ENCODE measurements around the gene MID1.

MID1 gene, protein sequence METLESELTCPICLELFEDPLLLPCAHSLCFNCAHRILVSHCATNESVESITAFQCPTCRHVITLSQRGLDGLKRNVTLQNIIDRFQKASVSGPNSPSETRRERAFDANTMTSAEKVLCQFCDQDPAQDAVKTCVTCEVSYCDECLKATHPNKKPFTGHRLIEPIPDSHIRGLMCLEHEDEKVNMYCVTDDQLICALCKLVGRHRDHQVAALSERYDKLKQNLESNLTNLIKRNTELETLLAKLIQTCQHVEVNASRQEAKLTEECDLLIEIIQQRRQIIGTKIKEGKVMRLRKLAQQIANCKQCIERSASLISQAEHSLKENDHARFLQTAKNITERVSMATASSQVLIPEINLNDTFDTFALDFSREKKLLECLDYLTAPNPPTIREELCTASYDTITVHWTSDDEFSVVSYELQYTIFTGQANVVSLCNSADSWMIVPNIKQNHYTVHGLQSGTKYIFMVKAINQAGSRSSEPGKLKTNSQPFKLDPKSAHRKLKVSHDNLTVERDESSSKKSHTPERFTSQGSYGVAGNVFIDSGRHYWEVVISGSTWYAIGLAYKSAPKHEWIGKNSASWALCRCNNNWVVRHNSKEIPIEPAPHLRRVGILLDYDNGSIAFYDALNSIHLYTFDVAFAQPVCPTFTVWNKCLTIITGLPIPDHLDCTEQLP

GRCh38 chrX:10620121-10620699 is at the start of gene MID1:
Gene MID1 (minus strand): TSS chrX:10620585. CDS start chrX:10567547, 53,038 bp downstream.
- DNase-seq = no peak

- no peak for DNase-seq
Observed at GRCh38 chrX:10667143-10667542, 46.8 kb upstream of the MID1 start.

GRCh38 chrX:10666102-10666501 is 45.7 kb upstream of the MID1 start:
- DNase-seq = no peak

GRCh38 chrX:10665681-10666080 is 45.3 kb upstream of the MID1 start:
- DNase-seq = no peak

DNA sequence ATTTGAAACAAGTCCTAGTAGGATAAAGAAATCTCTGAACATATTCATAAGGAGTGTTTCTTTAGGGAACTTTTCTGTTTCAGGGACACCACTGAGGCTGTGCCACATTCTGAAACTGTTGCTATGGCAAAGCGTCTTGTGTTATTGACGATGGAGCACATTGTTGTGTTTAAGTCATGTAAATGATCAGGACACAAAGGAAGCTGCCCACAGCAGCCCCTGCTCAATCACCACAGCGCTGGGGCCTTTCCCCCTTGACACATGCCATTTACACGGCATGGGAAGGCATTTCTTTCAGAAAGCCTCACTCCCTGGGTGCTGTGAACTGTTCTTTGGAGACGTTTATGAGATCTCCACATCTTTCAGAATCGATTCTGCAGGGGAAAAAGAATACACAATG is 39.8 kb upstream of the MID1 start:
- DNase-seq = no peak

- DNase-seq = no peak
Observed at GRCh38 chrX:10656214-10656613, 35.8 kb upstream of the MID1 start.

DNA sequence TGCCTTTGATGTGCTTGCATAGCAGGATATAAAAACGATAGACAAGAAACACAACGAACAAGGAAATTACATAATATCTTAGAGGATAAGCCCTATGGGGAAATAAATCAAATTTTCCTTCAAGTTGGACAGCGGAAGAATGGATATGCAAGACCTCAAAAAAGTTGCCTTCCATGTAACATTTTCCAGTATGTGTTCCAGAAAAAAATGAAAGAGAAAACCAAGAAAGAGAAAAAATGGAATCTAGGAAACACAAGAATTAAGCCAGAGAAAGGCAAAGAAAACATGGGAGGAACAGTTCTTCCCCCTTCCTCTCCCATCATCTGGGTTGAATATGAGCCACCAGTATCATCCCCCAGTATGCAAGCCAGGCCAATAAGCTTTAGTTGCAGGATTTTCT is 34.6 kb upstream of the MID1 start:
- DNase-seq = no peak

GRCh38 chrX:10653302-10653701 is 32.9 kb upstream of the MID1 start:
- no peak for DNase-seq

DNA sequence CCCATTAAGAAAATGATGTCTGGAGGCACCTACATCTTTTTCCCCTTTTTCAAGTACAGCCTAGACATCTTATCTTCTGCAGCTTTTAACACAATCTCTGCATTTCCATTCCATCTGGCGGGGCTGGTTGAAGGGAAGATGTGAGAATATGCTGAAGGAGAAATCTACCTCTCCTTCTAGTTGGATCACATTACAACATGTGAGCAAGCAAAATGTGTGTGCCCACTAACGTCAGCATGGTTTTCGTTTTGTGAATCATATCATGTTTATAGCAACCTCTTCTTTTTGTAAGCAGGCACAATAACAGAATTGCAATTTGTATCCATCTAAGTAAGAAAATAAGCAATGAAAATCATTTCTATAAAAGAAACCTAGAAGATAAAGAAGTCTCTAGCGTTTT is 28.9 kb upstream of the MID1 start:
- DNase-seq = no peak

- no peak for DNase-seq
Observed at GRCh38 chrX:10648614-10649013, 28.2 kb upstream of the MID1 start.

DNA sequence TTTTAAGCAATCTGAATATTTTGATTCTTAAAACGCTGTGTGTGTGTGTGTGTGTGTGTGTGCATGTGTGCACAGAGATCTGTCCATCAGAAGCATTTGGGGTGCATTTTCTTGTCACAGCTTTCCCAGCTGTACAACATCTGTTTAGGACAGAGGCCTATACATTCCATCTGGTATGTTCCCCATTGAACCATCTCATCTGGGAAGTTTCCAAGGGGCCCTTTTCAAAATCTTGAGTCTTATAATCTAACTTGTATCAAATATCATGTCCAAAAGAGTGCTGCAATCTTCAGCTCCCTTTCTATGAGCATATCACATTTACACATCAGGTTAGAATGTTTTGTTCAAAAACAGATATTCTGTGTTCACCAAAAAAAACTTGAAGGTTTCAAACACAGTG is 16.5 kb upstream of the MID1 start:
- DNase-seq = no peak

DNA sequence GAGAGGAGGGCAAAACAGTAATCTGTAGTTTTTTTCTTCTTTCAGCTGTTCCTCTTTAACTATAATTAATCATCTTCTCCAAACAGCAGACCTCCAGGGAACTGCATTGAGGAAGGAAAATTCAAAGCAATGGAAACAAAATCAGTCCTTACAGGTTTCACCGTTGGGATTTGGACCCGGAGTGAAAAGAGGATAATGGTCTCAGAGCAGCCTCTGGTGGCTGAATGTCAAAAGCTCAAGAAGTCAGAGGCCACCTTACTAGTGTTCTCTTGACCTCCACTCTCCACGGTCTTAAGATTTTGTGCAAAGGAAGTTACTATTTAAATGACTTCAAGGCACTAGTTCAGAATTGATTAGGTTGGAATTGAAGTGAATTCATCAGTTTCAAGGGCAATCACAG is 16.0 kb upstream of the MID1 start:
- DNase-seq = no peak

- DNase-seq = no peak
Observed at GRCh38 chrX:10634392-10635161, 14.2 kb upstream of the MID1 start.

DNA sequence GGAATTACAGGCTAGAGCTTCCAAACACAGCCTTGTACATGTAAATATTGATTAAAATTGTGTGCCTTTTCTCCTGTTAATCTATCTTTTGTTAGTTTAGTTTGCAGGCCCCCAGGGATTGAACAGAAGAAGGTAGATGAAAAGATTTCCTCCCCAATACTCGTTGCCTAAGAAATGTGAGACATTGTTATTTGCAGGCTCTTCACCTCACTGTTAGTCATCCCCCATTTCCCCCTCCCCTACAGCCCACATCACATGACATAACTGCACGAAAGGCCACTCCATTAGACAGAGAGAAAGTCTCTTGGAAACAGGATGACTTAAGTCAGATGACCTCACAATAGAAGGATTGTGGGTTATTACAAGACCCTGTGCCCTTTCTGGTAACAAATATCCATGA is 13.3 kb upstream of the MID1 start:
- DNase-seq = no peak

- no peak for DNase-seq
Observed at GRCh38 chrX:10631416-10632145, 11.2 kb upstream of the MID1 start.

DNA sequence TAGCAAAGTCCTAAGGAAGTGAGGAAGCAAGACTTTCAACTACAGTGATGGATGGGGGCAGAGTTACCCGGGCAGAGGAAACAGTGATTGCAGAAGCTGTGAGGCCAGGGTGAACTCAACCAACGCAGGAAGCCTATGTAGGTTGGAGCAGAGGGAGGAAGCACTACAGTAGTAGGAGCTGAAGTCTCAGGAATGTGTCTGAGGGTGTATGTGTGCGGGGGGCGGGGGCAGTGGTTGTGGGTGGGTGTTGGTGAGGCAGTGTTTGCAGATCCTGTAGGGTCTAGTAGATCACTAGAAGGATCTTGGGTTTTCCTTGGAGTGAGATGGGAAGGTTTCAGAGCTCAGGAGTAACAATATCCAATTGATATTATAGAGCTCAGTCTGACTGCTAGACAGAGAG is 9.9 kb upstream of the MID1 start:
- DNase-seq = no peak

GRCh38 chrX:10629905-10630304 is 9.5 kb upstream of the MID1 start:
- no peak for DNase-seq

DNA sequence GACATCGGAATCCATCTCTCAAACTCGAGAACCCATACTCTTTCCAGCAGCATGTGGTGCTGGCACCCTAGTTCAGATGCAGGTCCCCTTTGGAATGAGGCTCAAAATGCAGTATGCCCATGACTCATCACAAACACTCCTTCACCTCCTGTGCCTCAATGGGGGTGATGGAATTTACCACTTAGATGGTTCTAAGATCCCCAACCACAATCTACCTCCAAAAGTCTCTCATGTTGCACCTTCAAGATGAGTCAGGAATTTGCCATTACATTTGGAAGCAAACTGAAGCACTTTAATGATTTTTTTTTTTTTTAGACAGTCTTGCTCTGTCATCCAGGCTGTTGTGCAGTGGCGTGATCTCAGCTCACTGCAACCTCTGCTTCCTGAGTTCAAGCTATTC is 8.5 kb upstream of the MID1 start:
- no peak for DNase-seq

DNA sequence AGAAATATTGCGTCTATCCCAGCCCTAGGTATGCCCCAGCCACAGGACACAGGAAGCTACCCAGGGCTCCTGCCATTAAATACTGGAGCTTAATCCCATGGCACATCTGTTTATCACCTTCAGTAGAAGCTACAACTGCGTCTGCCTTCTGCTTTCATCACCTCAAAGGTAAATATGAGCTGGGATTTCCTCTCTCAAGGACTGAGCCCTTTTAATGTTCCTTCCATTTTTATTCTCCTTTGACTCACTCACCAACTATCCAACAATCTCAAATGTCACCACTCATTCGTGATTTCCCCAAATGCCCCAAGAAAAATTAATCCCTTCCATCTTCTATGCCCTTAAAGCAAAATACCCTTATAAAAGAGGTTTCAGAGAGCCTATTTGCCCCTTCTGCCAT is 1.8 kb upstream of the MID1 start:
- DNase-seq = no peak

- DNase-seq = no peak
Observed at GRCh38 chrX:10619425-10620046, 849 bp downstream of the MID1 start.

GRCh38 chrX:10618961-10619360 is 1.4 kb downstream of the MID1 start:
- no peak for DNase-seq

GRCh38 chrX:10617999-10618351 is 2.4 kb downstream of the MID1 start:
- DNase-seq = no peak

All from CD4-positive, alpha-beta T cell treated with Interleukin-15 for 1 hour (primary cell).